T-cell (primary cell): ENCODE measurements around the gene TRAPPC3. TPM values are rescaled to one million over a fixed set of nuclear protein-coding genes. Genes with fewer than 3 reads are reported as not detected.

ENCODE experiments used
- ATAC-seq, 4 experiments: fragments of 200-7000 bp in 3 of 4; fragments of 150-1000 bp in 1 of 4; cut with Tn5 transposase; replicated peaks in 1 of 4; 1 replicate in 3 of 4; 2 replicates in 1 of 4; pipeline ENCODE4 v1.10.0; 2021; ENCODE audit warnings: moderate library complexity in 3 of 4, mild to moderate bottlenecking in 2 of 4, moderate number of reproducible peaks in 1 of 4
- CTCF ChIA-PET, 2 donors: fragments of 300-600 bp; sonication (Branson Sonifier 250); formaldehyde crosslinking; loops; one replicate each; lab custom pipeline; 2022; ENCODE audit warnings: antibody characterized with exemption in 2 of 2; lab: Charles Lee
- POLR2A ChIA-PET, 2 donors: fragments of 300-600 bp; sonication (Branson Sonifier 250); formaldehyde crosslinking; loops; one replicate each; lab custom pipeline; 2022; ENCODE audit warnings: antibody characterized with exemption in 2 of 2; lab: Charles Lee
- DNase-seq, 35 experiments: peaks; one replicate each; pipeline versions ENCODE4 v3.0.0 to v3.0.0-alpha.2; 2013 to 2023
- H3K27ac ChIP-seq: one replicate; pipeline ENCODE4 v1.5.1; 2013; ENCODE audit warnings: low read length
- H3K27me3 ChIP-seq, 2 experiments: replicated peaks in 1 of 2; 1 replicate in 1 of 2; 2 replicates in 1 of 2; pipeline versions ENCODE4 v1.6.1 to v1.7.0; 2013; ENCODE audit warnings: low read length in 1 of 2, mixed read lengths in 1 of 2; ENCODE audit not compliant: control insufficient read depth in 2 of 2, insufficient read depth in 2 of 2; ENCODE audit errors: extremely low read depth in 1 of 2
- H3K36me3 ChIP-seq, 2 donors: 1 replicate in 1 of 2; 2 replicates in 1 of 2; pipeline versions ENCODE4 v1.6.1 to v1.7.0; 2013; ENCODE audit warnings: low read length in 1 of 2; ENCODE audit not compliant: control insufficient read depth in 2 of 2, insufficient read depth in 1 of 2; ENCODE audit errors: extremely low read depth in 1 of 2
- H3K4me1 ChIP-seq, 2 experiments: 1 replicate in 1 of 2; 2 replicates in 1 of 2; pipeline versions ENCODE4 v1.6.1 to v1.7.0; 2013; ENCODE audit warnings: low read length in 2 of 2, mixed read lengths in 1 of 2; ENCODE audit not compliant: insufficient read depth in 2 of 2, control insufficient read depth in 1 of 2; ENCODE audit errors: extremely low read depth in 1 of 2
- H3K4me3 ChIP-seq, 2 donors: 1 replicate in 1 of 2; 2 replicates in 1 of 2; pipeline versions ENCODE4 v1.5.1 to v1.7.0; 2013; ENCODE audit warnings: mild to moderate bottlenecking in 2 of 2, low read length in 1 of 2, moderate library complexity in 1 of 2; ENCODE audit not compliant: control insufficient read depth in 1 of 2; ENCODE audit errors: extremely low read depth in 1 of 2
- H3K9me3 ChIP-seq: 2 replicates; pipeline ENCODE4 v1.7.0; 2013
- H3K27ac Mint-ChIP-seq, 2 donors: one replicate each; pipeline ENCODE4 v1.8.0; 2020 to 2021; ENCODE audit warnings: mild to moderate bottlenecking in 2 of 2, mixed read lengths in 2 of 2
- H3K27me3 Mint-ChIP-seq, 2 donors: one replicate each; pipeline ENCODE4 v1.8.0; 2021 to 2022; ENCODE audit warnings: mixed read lengths in 2 of 2
- H3K36me3 Mint-ChIP-seq: one replicate; pipeline ENCODE4 v1.8.0; 2021; ENCODE audit warnings: mixed read lengths
- H3K4me1 Mint-ChIP-seq, 3 donors: one replicate each; pipeline ENCODE4 v1.8.0; 2020 to 2022; ENCODE audit warnings: mixed read lengths in 3 of 3, mild to moderate bottlenecking in 1 of 3
- H3K4me3 Mint-ChIP-seq, 3 donors: one replicate each; pipeline ENCODE4 v1.8.0; 2020 to 2022; ENCODE audit warnings: mild to moderate bottlenecking in 3 of 3, mixed read lengths in 3 of 3, moderate library complexity in 3 of 3
- H3K9me3 Mint-ChIP-seq, 3 donors: one replicate each; pipeline ENCODE4 v1.8.0; 2020 to 2022; ENCODE audit warnings: mixed read lengths in 3 of 3
- WGBS: methylation state at CpG from one replicate; pipeline ENCODE4 v1.1.5; 2013; ENCODE audit warnings: missing lambda C conversion rate; ENCODE audit not compliant: insufficient coverage; 5-methylcytosine and 5-hydroxymethylcytosine counted together
- total RNA-seq, 35 experiments: library from RNA in 6 of 35; stranded (reverse) in 6 of 35; fragments of 120-200 nt in 1 of 35; gene quantifications; one replicate each; pipeline versions ENCODE4 v1.2.1 to v1.2.4 and lab custom pipeline; 2013 to 2026

Gene TRAPPC3
- total RNA-seq, 5 donors from 2014 or later (not counting 1 experiment from before 2014, with no cell fraction given) = 42.3 to 48.2 (median 44.6) TPM

- H3K27ac Mint-ChIP-seq = no peak overlapping the region
Observed at GRCh38 chr1:36126797-36127500, 22.3 kb downstream of the TRAPPC3 start.

DNA sequence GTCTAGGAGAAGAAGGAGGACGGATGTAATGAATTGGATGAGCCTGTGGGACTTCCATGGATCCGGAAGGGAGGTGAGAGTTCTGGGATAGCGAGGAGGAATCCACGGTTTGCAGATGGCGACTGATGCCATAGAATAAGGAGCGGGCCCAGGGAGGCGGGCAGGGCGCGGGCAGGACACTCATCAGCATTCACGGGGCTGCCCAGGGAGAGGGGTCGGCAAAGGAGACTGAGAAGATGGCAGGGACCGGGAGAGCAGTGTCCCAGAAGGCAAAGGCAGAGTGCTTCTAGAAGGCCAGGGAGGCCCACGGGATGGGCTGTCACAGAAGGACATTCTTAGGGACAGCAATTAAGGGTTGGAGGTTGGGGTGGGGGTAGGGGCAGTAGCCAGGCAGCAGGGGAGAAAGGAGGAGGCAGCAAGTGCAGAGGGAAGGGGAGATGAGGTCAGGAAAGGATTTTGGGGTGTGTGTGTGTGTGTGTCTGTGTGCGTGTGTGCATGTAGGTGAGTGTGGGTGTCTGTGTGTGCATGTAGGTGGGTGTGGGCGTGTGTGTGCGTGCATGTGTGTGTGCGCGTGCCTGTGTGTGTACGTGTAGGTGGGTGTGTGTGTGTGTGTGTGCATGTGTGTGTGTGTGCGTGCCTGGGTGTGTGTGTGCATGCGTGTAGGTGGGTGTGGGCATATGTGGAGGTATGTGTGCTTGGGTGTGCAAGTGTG is 23.1 kb downstream of the TRAPPC3 start:
- Histone ChIP-seq H3K9me3 (no peaks in the 10 kb centered on the region), H3K4me3 (no peak overlapping the region), H3K4me1 (peaks cover 3 to 21% of the 10 kb centered on the region in 2 experiments), H3K27ac (no peak overlapping the region), H3K36me3 (no peaks in the 10 kb centered on the region), H3K27me3 (peaks cover 0 to 47% of the 10 kb centered on the region in 2 experiments)
- 93% methylated on average over 21 of the region's 21 CpGs for WGBS
- ChIA-PET POLR2A (no interaction called here), CTCF (no interaction called here)
- Mint-ChIP-seq H3K27me3 (peaks cover 39 to 42% of the 10 kb centered on the region in 2 donors), H3K27ac (no peak overlapping the region), H3K4me3 (peak overlapping the region; percentile 11 to 53 (median 43)), H3K9me3 (no peaks in the 10 kb centered on the region), H3K36me3 (no peaks in the 10 kb centered on the region), H3K4me1 (peaks cover 29% of the 10 kb centered on the region in 3 donors)
- DNase-seq = no peak
- no peak for ATAC-seq

More at GRCh38 chr1:36126797-36127500, 22.3 kb downstream of the TRAPPC3 start:
- no peaks in the 10 kb centered on the region for H3K36me3 Mint-ChIP-seq
- no peak overlapping the region for H3K4me3 ChIP-seq
- POLR2A ChIA-PET = no interaction called here
- H3K27me3 ChIP-seq = peaks cover 0 to 43% of the 10 kb centered on the region in 2 experiments
- no peak for DNase-seq
- ATAC-seq = no peak
- 67% methylated on average over 7 of the region's 7 CpGs for WGBS
- CTCF ChIA-PET = no interaction called here
- H3K9me3 ChIP-seq = no peaks in the 10 kb centered on the region
- no peak overlapping the region for H3K27ac ChIP-seq
- no peak overlapping the region for H3K4me3 Mint-ChIP-seq
- H3K4me1 Mint-ChIP-seq = peaks cover 29% of the 10 kb centered on the region in 3 donors
- no peaks in the 10 kb centered on the region for H3K36me3 ChIP-seq
- no peaks in the 10 kb centered on the region for H3K9me3 Mint-ChIP-seq
- H3K4me1 ChIP-seq = peaks cover 3 to 21% of the 10 kb centered on the region in 2 experiments
- H3K27me3 Mint-ChIP-seq = peaks cover 36 to 39% of the 10 kb centered on the region in 2 donors

GRCh38 chr1:36125129-36125991 is 23.9 kb downstream of the TRAPPC3 start, which contains the start of gene COL8A2:
TSS of gene COL8A2 (minus strand) at chr1:36125222. CDS start at chr1:36100242, 24,980 bp downstream.
- no peak for DNase-seq
- peak; percentile 36 to 57 (median 46) for ATAC-seq
- Mint-ChIP-seq H3K4me1 (peaks cover 29% of the 10 kb centered on the region in 3 donors), H3K4me3 (peak within 1 kb of the TSS; percentile 65 to 70 (median 68)), H3K36me3 (no peaks in the 10 kb centered on the region), H3K9me3 (no peaks in the 10 kb centered on the region), H3K27ac (peak within 1 kb of the TSS in 1 of 2 donors; percentile 75), H3K27me3 (peaks cover 39 to 42% of the 10 kb centered on the region in 2 donors)
- Histone ChIP-seq H3K27ac (no peak within 1 kb of the TSS), H3K4me3 (peak within 1 kb of the TSS in 1 of 2 donors; percentile 53), H3K4me1 (peaks cover 3 to 21% of the 10 kb centered on the region in 2 experiments), H3K9me3 (no peaks in the 10 kb centered on the region), H3K27me3 (peaks cover 0 to 47% of the 10 kb centered on the region in 2 experiments), H3K36me3 (no peaks in the 10 kb centered on the region)
- WGBS = 24% methylated on average over 66 of the region's 77 CpGs
- ChIA-PET CTCF (no interaction called here), POLR2A (no interaction called here)

DNA sequence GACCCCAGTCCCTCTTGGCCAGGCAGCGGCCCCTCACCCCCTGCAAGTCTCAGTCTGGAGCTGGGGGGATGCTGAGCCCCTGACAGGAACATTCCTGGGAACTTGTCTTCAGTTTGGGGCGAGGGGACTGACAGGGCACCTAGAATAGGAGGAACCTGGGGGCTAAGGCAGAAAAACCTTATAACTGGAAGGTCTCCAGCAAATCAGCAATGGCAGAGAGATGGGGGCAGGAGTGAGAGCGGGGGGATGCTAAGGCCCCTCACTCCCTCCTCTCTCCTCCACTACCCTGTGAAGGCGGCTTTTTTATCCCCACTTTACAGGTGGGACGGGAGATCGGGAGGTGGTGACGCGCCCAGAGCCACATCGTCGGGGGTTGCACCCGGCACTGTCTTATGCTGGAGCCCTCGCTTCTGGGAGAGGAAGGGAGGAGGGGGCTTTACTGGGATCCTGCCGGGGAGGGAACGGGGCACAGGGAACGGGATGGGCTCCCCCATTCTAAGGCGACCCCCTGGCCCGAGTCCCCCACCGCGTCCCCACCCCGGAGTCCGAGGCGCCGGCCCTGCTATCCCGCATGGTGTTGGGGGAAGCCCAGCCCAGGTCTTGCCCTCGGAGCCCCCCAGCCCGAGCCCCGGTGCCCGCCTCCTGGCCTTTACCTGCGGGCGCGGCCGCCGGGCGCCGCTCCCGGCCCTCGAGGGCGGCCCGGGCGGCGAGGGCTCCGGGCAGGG is 24.7 kb downstream of the TRAPPC3 start:
- Histone ChIP-seq H3K4me1 (peaks cover 3 to 21% of the 10 kb centered on the region in 2 experiments), H3K27me3 (peaks cover 0 to 50% of the 10 kb centered on the region in 2 experiments), H3K27ac (no peak overlapping the region), H3K4me3 (no peak overlapping the region), H3K36me3 (no peaks in the 10 kb centered on the region), H3K9me3 (no peaks in the 10 kb centered on the region)
- Mint-ChIP-seq H3K36me3 (no peaks in the 10 kb centered on the region), H3K27me3 (peaks cover 43 to 46% of the 10 kb centered on the region in 2 donors), H3K9me3 (no peaks in the 10 kb centered on the region), H3K4me1 (peaks cover 29% of the 10 kb centered on the region in 3 donors), H3K27ac (peak overlapping the region in 1 of 2 donors; percentile 75), H3K4me3 (peak overlapping the region; percentile 65 to 70 (median 68))
- WGBS = 10% methylated on average over 23 of the region's 42 CpGs
- CTCF ChIA-PET = no interaction called here
- POLR2A ChIA-PET = interaction anchor here in 1 of 2 donors (0.6 kb wide), 1 partner anchor 252 kb away, joined by 3 read pairs; no protein-coding TSS in a partner anchor
- DNase-seq (no peak), ATAC-seq (peak in 1 of 4 experiments; percentile 3)

DNA sequence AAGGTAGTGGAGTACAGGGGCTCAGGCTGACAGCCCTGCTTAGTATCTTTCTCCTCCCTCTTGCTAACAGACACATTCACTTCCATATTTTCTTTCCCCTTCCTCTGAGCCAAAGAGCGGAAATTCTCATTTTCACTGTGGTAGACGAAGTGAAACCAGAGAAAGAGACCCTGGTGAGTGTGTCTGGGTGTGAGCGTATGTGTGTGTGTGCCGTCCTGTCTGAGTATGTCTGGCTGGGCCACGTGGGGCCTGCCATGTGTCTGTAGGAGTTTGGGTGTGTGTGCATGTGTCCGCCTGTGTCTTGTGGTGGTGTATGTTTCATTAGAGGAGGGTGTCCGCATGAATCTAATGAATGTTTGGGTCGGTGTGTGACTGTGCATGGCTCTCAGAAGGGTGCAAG is 25.9 kb downstream of the TRAPPC3 start:
- Histone ChIP-seq H3K27ac (no peak overlapping the region), H3K4me1 (peaks cover 3 to 21% of the 10 kb centered on the region in 2 experiments), H3K27me3 (peaks cover 0 to 58% of the 10 kb centered on the region in 2 experiments), H3K4me3 (no peak overlapping the region), H3K9me3 (no peaks in the 10 kb centered on the region), H3K36me3 (no peaks in the 10 kb centered on the region)
- Mint-ChIP-seq H3K36me3 (no peaks in the 10 kb centered on the region), H3K27ac (no peak overlapping the region), H3K9me3 (no peaks in the 10 kb centered on the region), H3K27me3 (peaks cover 43 to 46% of the 10 kb centered on the region in 2 donors), H3K4me3 (peak overlapping the region in 1 of 3 donors; percentile 5), H3K4me1 (peaks cover 29% of the 10 kb centered on the region in 3 donors)
- POLR2A ChIA-PET = no interaction called here
- ATAC-seq (peak; percentile 22 to 61 (median 30)), DNase-seq (peak in 1 of 35 experiments; percentile 34)
- CTCF ChIA-PET = interaction anchor here in 1 of 2 donors (0.5 kb wide), 1 partner anchor 38 kb away, joined by 5 read pairs; no protein-coding TSS in a partner anchor
- 51% methylated on average over 6 of the region's 8 CpGs for WGBS
